Dedifferentiated amniotic fluid mesenchymal stem cell (primary cell): ENCODE results near the gene EBLN2.

ENCODE experiments used
- DNase-seq: peaks from one replicate; pipeline ENCODE4 v3.0.0-alpha.2; 2016; ENCODE audit errors: extremely low spot score

Gene EBLN2

DNA sequence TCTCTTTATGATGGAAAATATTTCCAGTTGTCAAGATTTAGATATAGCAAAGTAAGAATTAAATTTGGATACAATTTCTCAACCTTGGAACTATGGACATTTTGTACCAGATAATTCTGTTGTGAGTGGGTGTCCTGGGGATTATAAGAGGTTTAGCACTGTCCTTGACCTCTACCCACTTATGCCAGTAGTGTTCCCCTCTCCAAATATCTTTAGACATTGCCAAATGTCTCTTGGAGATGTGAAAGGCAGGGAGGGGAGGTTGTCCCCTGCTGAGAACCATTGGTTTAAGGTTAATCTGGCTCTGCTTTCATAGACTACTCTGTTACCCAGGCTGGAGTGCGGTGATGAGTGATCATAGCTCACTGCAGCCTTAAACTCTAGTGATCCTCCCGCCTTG is at the start of gene EBLN2:
Gene EBLN2 (plus strand): TSS at position 244 of the 400 bp plus-strand sequence. CDS start 423 bp downstream, outside the sequence.
- DNase-seq, result no peak

DNA sequence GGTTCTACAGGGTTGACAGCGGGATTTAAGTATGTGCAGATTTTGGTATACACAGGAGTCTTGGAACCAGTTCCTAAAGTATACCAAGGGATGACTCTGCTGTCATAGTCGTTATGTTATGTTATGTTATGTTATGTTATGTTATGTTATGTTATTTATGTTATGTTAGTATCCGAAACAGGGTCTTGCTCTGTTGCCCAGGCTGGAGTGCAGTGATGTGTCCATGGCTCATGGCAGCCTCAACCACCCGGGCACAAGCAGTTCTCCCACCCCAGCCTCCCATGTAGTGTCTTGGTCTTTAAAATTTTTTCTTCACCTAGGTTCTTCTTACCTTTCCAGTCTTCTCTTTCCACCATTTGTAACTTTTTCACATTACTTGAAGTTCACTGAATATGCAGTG is 43.2 kb upstream of the EBLN2 start:
- no peak for DNase-seq

DNA sequence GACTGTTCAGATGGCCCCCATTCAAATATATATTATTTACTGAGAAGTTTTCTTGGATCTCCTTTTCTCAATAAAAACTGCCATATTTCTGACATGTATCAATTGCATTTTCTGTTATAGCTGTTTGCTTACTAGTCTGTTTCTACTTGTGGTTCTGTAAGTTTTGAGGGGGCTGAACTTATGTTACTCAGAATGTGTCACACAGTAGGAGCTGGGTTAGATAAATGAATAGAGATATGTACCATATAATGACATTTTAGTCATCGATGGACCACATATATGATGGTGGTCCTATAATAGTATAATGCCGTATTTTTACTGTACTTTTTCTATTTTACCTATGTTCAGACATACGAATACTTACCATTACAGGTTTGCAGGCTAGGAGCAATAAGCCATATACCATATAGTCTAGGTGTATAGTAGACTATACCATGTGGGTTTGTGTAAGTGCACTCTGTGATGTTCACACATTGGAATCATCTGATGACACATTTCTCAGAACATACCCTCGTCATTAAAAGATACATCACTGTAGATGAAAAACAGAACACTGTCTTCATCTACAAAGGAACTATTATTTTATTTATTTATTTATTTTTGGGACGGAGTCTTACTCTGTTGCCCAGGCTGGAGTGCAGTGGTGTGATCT is 42.5 kb upstream of the EBLN2 start:
- DNase-seq, result no peak

GRCh38 chr3:73021301-73021835 is 40.1 kb upstream of the EBLN2 start:
- DNase-seq, result no peak

DNA sequence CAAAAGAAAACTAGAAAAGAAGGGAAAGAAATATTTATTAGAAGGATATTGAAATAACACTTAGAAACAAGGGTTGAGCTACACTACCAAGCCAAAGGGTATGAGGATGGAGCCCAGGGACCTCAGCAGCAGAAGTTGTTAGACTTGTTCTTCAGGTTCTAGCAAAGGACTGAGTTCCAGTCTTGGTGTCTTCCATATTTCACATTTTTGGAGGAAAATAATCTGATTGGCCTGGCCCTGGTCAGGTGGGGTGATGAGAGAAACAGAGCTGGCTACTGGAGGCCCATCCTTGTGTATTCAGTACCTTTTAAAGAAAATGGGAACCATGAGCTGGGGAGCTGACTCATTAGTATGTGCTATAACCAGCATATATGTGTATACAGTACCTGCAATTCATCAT is 36.6 kb upstream of the EBLN2 start:
- DNase-seq, result no peak

- no peak for DNase-seq
Observed at GRCh38 chr3:73026111-73026759, 35.2 kb upstream of the EBLN2 start.

- no peak for DNase-seq
Observed at GRCh38 chr3:73026760-73027113, 34.7 kb upstream of the EBLN2 start.

DNA sequence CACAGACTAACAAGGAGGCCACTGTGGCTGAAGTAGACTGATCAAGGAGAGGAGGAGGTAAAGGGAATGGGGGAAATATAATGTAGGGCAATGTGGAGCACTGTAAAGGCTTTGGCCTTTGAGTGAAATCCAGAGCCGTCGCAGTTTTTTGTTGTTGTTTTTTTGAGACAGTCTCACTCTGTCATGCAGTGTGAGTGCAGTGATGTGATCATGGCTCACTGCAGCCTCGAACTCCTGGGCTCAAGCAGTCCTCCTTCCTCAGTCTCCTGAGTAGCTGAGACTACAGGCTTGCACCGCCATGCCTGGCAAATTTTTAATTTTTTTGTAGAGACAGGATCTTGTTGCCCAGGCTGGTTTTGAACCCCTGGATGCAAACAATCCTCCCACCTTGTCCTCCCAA is 32.7 kb upstream of the EBLN2 start:
- DNase-seq, result no peak

DNA sequence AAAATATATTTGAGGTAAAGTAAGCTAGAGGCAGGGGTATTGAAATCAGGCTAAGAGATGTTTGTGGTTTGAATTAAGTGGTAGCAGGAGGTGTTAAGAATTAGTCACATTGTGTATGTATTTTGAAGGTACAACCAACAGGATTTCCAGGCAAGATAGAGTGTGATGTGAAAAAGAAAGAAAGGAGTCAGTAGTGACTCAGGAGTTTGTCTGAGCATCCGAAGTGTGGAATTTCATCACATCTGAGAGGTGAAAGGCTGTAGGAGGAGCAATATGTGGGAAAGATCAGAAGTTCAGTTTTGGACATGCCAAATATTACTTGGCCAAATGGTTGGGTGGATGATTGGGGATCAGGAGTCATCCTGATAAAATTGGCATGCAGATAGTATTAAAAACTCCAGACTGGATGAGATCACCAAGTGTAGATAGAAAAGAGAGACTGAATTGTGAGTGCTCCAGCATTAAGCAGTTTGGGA is 32.1 kb upstream of the EBLN2 start:
- DNase-seq, result no peak

- DNase-seq, result no peak
Observed at GRCh38 chr3:73030073-73030597, 31.3 kb upstream of the EBLN2 start.

GRCh38 chr3:73031573-73032103 is 29.8 kb upstream of the EBLN2 start:
- no peak for DNase-seq

GRCh38 chr3:73036694-73037591 is 24.5 kb upstream of the EBLN2 start:
- no peak for DNase-seq

GRCh38 chr3:73041537-73041936 is 19.9 kb upstream of the EBLN2 start:
- no peak for DNase-seq

DNA sequence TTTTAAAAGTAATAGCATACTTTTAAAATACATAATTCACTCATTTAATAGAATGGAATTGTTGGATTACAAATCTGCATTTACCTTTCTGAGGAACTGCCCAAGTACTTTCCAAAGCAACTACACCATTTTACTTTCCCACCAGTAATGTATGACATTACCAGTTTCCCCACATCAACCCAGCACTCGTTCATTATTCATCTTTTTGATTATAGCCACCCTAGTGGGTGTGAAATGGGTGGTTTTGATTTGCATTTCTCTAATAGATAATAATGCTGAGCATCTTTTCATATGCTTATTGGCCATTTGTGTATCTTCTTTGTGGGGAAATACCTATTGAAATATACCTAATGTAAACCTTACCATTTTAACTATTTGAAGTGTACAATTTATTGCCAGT is 18.0 kb upstream of the EBLN2 start:
- DNase-seq, result no peak

DNA sequence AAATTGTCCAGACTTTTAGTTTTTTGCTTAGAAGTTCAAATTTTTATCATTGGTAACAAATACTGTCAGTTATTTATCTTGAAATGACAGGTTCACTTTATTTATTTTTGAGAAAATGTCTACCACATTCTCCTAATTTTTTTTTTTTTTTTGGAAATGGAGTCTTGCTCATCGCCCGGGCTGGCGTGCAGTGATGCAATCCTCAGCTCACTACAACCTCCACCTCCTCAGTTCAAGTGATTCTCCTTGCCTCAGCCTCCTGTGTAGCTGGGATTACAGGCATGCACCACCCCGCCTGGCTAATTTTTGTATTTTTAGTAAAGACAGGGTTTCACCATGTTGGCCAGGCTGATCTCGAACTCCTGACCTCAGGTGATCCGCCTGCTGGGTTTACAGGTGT is 16.1 kb upstream of the EBLN2 start:
- DNase-seq, result no peak

- no peak for DNase-seq
Observed at GRCh38 chr3:73046195-73046594, 15.3 kb upstream of the EBLN2 start.

DNA sequence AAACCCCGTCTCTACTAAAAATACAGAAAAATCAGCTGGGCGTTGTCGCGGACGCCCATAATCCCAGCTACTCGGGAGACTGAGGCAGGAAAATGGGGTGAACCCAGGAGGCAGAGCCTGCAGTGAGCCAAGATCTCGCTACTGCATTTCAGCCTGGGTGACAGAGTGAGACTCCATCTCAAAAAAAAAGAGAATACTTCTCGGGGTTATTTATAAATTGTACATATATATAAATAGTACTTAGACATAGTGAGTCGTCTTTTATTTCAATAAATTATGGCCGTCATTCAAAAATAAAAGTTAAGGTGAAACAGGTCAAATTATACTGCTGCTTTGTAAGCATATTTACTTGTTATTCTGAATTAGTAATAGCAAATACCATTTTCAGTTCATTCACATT is 12.1 kb upstream of the EBLN2 start:
- DNase-seq, result no peak

DNA sequence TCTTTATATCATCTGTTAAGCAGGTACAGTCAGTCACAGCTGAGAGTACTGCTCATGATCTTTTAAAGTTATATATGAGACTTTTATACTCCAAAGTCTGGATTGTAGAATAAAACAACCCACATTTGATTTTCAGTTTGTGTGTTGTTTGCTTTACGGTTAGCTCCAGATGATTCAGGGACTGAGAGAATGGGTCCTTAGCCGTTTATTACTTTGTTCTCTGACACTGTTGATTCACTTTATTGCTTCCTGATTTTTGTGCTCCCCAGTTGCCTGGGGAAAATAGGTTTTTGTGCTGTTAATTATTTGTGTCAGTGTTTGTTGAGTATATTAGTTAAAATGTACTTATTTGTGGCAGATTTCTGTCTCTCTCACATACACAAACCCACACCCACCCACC is 8.6 kb upstream of the EBLN2 start:
- no peak for DNase-seq

DNA sequence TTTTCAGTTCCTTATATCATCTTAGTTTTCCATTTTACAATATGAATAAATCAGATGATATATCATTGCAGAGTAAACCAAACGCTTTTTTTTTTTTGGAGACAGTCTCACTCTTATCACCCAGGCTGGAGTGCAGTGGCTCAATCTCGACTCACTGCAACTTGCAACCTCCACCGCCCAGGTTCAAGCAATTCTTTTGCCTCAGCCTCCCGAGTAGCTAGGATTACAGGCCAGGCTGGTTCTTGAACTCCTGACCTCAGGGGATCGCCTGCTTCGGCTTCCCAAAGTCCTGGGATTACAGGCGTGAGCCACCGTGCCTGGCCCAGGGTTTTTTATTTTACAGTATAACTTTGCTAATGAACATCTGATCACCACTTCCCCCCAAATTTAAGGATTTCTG is 5.9 kb upstream of the EBLN2 start:
- DNase-seq, result no peak

- peak; percentile 39 for DNase-seq
Observed at GRCh38 chr3:73056014-73056844, 5.2 kb upstream of the EBLN2 start.

GRCh38 chr3:73056845-73057150 is 4.7 kb upstream of the EBLN2 start:
- no peak for DNase-seq
